ENCODE data around the gene NME1. TPM values are rescaled to one million over a fixed set of nuclear protein-coding genes. Genes with fewer than 3 reads are reported as not detected.
A peak's percentile ranks its signal among the peaks of the same experiment; 100 is the strongest.
"Not testable (repeated sequence)": the region's sequence is repeated elsewhere in the genome, so short reads cannot be mapped to it uniquely, and the experiment has no call there.

Gene NME1
- 10 to 100 TPM; 68.4 to 75.9 (median 73.7) TPM for polyA plus RNA-seq (ENCODE audit: insufficient read length in 4 of 4)

- DNase-seq (ENCODE audit: low read depth in 4 of 4, low spot score in 3 of 4) = peak; percentile 94 to 99 (median 98)
Measured at GRCh38 chr17:51153210-51154072, at the start of gene NME1. TSS of gene NME1 (plus strand) at chr17:51153559. CDS start at chr17:51155655, 2,096 bp downstream.

GRCh38 chr17:51107778-51108177 is 45.6 kb upstream of the NME1 start:
- no peak for DNase-seq (ENCODE audit: low read depth in 4 of 4, low spot score in 3 of 4)

GRCh38 chr17:51112303-51113222 is 40.8 kb upstream of the NME1 start:
- not testable (repeated sequence) for DNase-seq (ENCODE audit: low read depth in 4 of 4, low spot score in 3 of 4)

GRCh38 chr17:51115179-51115578 is 38.2 kb upstream of the NME1 start:
- no peak for DNase-seq (ENCODE audit: low read depth in 4 of 4, low spot score in 3 of 4)

- no peak for DNase-seq (ENCODE audit: low read depth in 4 of 4, low spot score in 3 of 4)
Measured at GRCh38 chr17:51118330-51119195, 34.8 kb upstream of the NME1 start.

GRCh38 chr17:51119415-51120356 is 33.7 kb upstream of the NME1 start:
- peak in 2 of 4 donors; percentile 50 to 62 for DNase-seq (ENCODE audit: low read depth in 4 of 4, low spot score in 3 of 4)

GRCh38 chr17:51120357-51120738 is 33.0 kb upstream of the NME1 start:
- DNase-seq (ENCODE audit: low read depth in 4 of 4, low spot score in 3 of 4) = peak in 1 of 4 donors; percentile 60

GRCh38 chr17:51120739-51121619 is 32.4 kb upstream of the NME1 start, which contains the start of gene SPAG9:
TSS of gene SPAG9 (minus strand) at chr17:51120868. CDS start at chr17:51120656, 212 bp downstream.
- DNase-seq (ENCODE audit: low read depth in 4 of 4, low spot score in 3 of 4) = peak; percentile 86 to 90 (median 89)

GRCh38 chr17:51121620-51122472 is 31.5 kb upstream of the NME1 start:
- peak in 2 of 4 donors; percentile 50 to 73 for DNase-seq (ENCODE audit: low read depth in 4 of 4, low spot score in 3 of 4)

GRCh38 chr17:51122473-51123115 is 30.8 kb upstream of the NME1 start:
- not testable (repeated sequence) for DNase-seq (ENCODE audit: low read depth in 4 of 4, low spot score in 3 of 4)

GRCh38 chr17:51124640-51125503 is 28.5 kb upstream of the NME1 start:
- no peak for DNase-seq (ENCODE audit: low read depth in 4 of 4, low spot score in 3 of 4)

- DNase-seq (ENCODE audit: low read depth in 4 of 4, low spot score in 3 of 4) = no peak
Measured at GRCh38 chr17:51128076-51128475, 25.3 kb upstream of the NME1 start.

GRCh38 chr17:51132964-51133319 is 20.4 kb upstream of the NME1 start:
- DNase-seq (ENCODE audit: low read depth in 4 of 4, low spot score in 3 of 4) = no peak

- no peak for DNase-seq (ENCODE audit: low read depth in 4 of 4, low spot score in 3 of 4)
Measured at GRCh38 chr17:51133365-51133764, 20.0 kb upstream of the NME1 start.

GRCh38 chr17:51135956-51136355 is 17.4 kb upstream of the NME1 start:
- DNase-seq (ENCODE audit: low read depth in 4 of 4, low spot score in 3 of 4) = no peak

GRCh38 chr17:51142597-51142996 is 10.8 kb upstream of the NME1 start:
- DNase-seq (ENCODE audit: low read depth in 4 of 4, low spot score in 3 of 4) = no peak

Data from right renal pelvis (tissue), 4 donors.